ENCODE results near the gene MUS81. TPM values are rescaled to one million over a fixed set of nuclear protein-coding genes. Genes with fewer than 3 reads are reported as not detected.

Gene MUS81
- total and polyA plus RNA-seq, 4 donors, result 40.7 to 102 (median 61.9) TPM

GRCh38 chr11:65885231-65885630 is 25.0 kb downstream of the MUS81 start:
- intact Hi-C loops (cut with DNase I), result loop anchor here (2.0 to 10.0 kb wide), 5 partner anchors 37 to 140 kb away; partner anchors contain the start of genes BANF1 (in 1 of the 2), CATSPER1 (in 1 of the 2), EIF1AD (in 1 of the 2) and SART1 (in 1 of the 2)
- DNase-seq, result peak in 1 of 2 donors; percentile 45
- no peak for ATAC-seq (ENCODE audit: low FRiP score)
- Histone ChIP-seq H3K27ac (ENCODE audit: low read depth in 1 of 2, low read length in 2 of 2) (no peak overlapping the region), H3K4me1 (ENCODE audit: control insufficient read depth in 1 of 2, insufficient read depth in 2 of 2, low read length in 2 of 2) (peaks cover 0 to 3% of the 10 kb centered on the region in 2 donors), H3K9me3 (ENCODE audit: control insufficient read depth, low read length) (no peaks in the 10 kb centered on the region), H3K4me3 (ENCODE audit: low read length in 2 of 2) (no peak overlapping the region), H3K27me3 (ENCODE audit: control insufficient read depth in 1 of 2, insufficient read depth in 2 of 2, low read length in 1 of 2) (no peaks in the 10 kb centered on the region), H3K36me3 (ENCODE audit: control insufficient read depth in 1 of 2, insufficient read depth in 2 of 2, low read length in 1 of 2) (peaks cover 0 to 3% of the 10 kb centered on the region in 2 donors)
- 86 to 91% methylated on average over 7 of the region's 7 CpGs for WGBS, 2 donors

DNA sequence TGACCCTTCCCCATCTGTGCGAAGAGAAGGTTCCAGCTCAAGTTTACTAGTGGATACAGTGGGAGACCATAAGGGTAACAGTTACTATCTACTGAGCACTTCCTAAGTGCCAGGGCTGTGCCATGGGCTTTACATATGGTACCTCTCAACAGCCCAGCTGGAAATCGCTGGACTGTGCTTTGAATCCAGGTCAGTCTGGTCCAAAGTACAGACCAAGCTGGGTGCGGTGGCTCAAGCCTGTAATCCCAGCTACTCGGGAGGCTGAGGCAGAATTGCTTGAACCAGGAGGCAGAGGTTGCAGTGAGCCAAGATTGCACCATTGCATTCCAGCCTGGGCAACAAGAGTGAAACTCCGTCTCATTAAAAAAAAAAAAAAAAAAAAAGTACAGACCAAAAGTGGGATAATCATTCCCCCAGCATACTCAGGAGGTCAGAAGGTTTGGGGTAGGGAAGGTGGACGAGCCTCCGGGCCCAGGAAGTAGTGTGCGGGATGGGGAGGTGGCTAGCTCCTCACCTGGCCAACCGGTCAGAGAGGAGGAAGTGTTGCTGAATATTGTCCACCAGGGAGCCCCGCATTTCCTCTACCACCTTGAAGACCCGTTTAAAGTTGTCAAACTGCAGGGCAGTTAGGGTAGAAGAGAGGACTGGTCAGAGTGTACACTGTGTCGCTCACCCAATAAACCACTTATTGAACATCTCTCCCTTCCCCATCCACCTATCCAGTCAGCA is 25.7 kb downstream of the MUS81 start:
- DNase-seq (peak in 1 of 2 donors; percentile 40), ATAC-seq (ENCODE audit: low FRiP score) (no peak)
- intact Hi-C loops (cut with DNase I), result loop anchor here (2.0 to 10.0 kb wide), 5 partner anchors 36 to 139 kb away; partner anchors contain the start of genes BANF1 (in 1 of the 2), CATSPER1 (in 1 of the 2), EIF1AD (in 1 of the 2) and SART1 (in 1 of the 2)
- H3K27ac ChIP-seq (ENCODE audit: low read depth in 1 of 2, low read length in 2 of 2), result no peak overlapping the region
- WGBS, 2 donors, result 92 to 93% methylated on average over 12 of the region's 12 CpGs
- no peak overlapping the region for H3K4me3 ChIP-seq (ENCODE audit: low read length in 2 of 2)
- peaks cover 0 to 3% of the 10 kb centered on the region in 2 donors for H3K4me1 ChIP-seq (ENCODE audit: control insufficient read depth in 1 of 2, insufficient read depth in 2 of 2, low read length in 2 of 2)
- H3K36me3 ChIP-seq (ENCODE audit: control insufficient read depth in 1 of 2, insufficient read depth in 2 of 2, low read length in 1 of 2), result peaks cover 0 to 3% of the 10 kb centered on the region in 2 donors
- H3K9me3 ChIP-seq (ENCODE audit: control insufficient read depth, low read length), result no peaks in the 10 kb centered on the region
- H3K27me3 ChIP-seq (ENCODE audit: control insufficient read depth in 1 of 2, insufficient read depth in 2 of 2, low read length in 1 of 2), result peaks cover 0 to 1% of the 10 kb centered on the region in 2 donors

GRCh38 chr11:65886826-65887722 is 26.8 kb downstream of the MUS81 start:
- H3K4me1 ChIP-seq (ENCODE audit: control insufficient read depth in 1 of 2, insufficient read depth in 2 of 2, low read length in 2 of 2), result peaks cover 0 to 3% of the 10 kb centered on the region in 2 donors
- H3K4me3 ChIP-seq (ENCODE audit: low read length in 2 of 2), result no peak overlapping the region
- ATAC-seq (ENCODE audit: low FRiP score) (no peak), DNase-seq (peak in 1 of 2 donors; percentile 54)
- intact Hi-C loops (cut with DNase I), result loop anchor here (5.0 to 10.0 kb wide), 3 partner anchors 35 to 138 kb away; partner anchors contain the start of genes BANF1 (in 1 of the 2), CATSPER1 (in 1 of the 2) and EIF1AD (in 1 of the 2)
- H3K36me3 ChIP-seq (ENCODE audit: control insufficient read depth in 1 of 2, insufficient read depth in 2 of 2, low read length in 1 of 2), result peaks cover 0 to 3% of the 10 kb centered on the region in 2 donors
- 74 to 78% methylated on average over 14 of the region's 14 CpGs for WGBS, 2 donors
- H3K9me3 ChIP-seq (ENCODE audit: control insufficient read depth, low read length), result no peaks in the 10 kb centered on the region
- peaks cover 0 to 5% of the 10 kb centered on the region in 2 donors for H3K27me3 ChIP-seq (ENCODE audit: control insufficient read depth in 1 of 2, insufficient read depth in 2 of 2, low read length in 1 of 2)
- peak overlapping the region in 1 of 2 donors; percentile 43 for H3K27ac ChIP-seq (ENCODE audit: low read depth in 1 of 2, low read length in 2 of 2)

- DNase-seq, result no peak
- Histone ChIP-seq H3K9me3 (ENCODE audit: control insufficient read depth, low read length) (no peaks in the 10 kb centered on the region), H3K4me1 (ENCODE audit: control insufficient read depth in 1 of 2, insufficient read depth in 2 of 2, low read length in 2 of 2) (peaks cover 0 to 3% of the 10 kb centered on the region in 2 donors), H3K36me3 (ENCODE audit: control insufficient read depth in 1 of 2, insufficient read depth in 2 of 2, low read length in 1 of 2) (peaks cover 0 to 2% of the 10 kb centered on the region in 2 donors), H3K27ac (ENCODE audit: low read depth in 1 of 2, low read length in 2 of 2) (peak overlapping the region in 1 of 2 donors; percentile 43), H3K27me3 (ENCODE audit: control insufficient read depth in 1 of 2, insufficient read depth in 2 of 2, low read length in 1 of 2) (peaks cover 0 to 5% of the 10 kb centered on the region in 2 donors), H3K4me3 (ENCODE audit: low read length in 2 of 2) (peak overlapping the region; percentile 23 to 57)
- intact Hi-C loops (cut with DNase I), result loop anchor here (2.0 to 10.0 kb wide), 4 partner anchors 31 to 137 kb away; partner anchors contain the start of genes BANF1 (in 1 of the 2), C11orf68 (in 1 of the 2), CATSPER1 (in 1 of the 2) and DRAP1 (in 1 of the 2)
- ATAC-seq (ENCODE audit: low FRiP score), result no peak
- WGBS, 2 donors, result 1 to 2% methylated on average over 23 of the region's 23 CpGs
Measured at GRCh38 chr11:65887723-65888162, 27.5 kb downstream of the MUS81 start.

- Histone ChIP-seq H3K9me3 (ENCODE audit: control insufficient read depth, low read length) (no peaks in the 10 kb centered on the region), H3K4me1 (ENCODE audit: control insufficient read depth in 1 of 2, insufficient read depth in 2 of 2, low read length in 2 of 2) (peaks cover 0 to 3% of the 10 kb centered on the region in 2 donors), H3K4me3 (ENCODE audit: low read length in 2 of 2) (peak within 1 kb of the TSS; percentile 25 to 57), H3K27me3 (ENCODE audit: control insufficient read depth in 1 of 2, insufficient read depth in 2 of 2, low read length in 1 of 2) (peaks cover 0 to 5% of the 10 kb centered on the region in 2 donors), H3K27ac (ENCODE audit: low read depth in 1 of 2, low read length in 2 of 2) (peak within 1 kb of the TSS; percentile 88 to 97), H3K36me3 (ENCODE audit: control insufficient read depth in 1 of 2, insufficient read depth in 2 of 2, low read length in 1 of 2) (peaks cover 0 to 2% of the 10 kb centered on the region in 2 donors)
- peak; percentile 90 for ATAC-seq (ENCODE audit: low FRiP score)
- 0% methylated on average over 48 to 57 of the region's 57 CpGs for WGBS, 2 donors
- peak; percentile 99 for DNase-seq
- intact Hi-C loops (cut with DNase I), result loop anchor here (2.0 to 10.0 kb wide), 4 partner anchors 31 to 137 kb away; partner anchors contain the start of genes BANF1 (in 1 of the 2), C11orf68 (in 1 of the 2), CATSPER1 (in 1 of the 2) and DRAP1 (in 1 of the 2)
Measured at GRCh38 chr11:65888163-65888814, 28.1 kb downstream of the MUS81 start, which contains the start of gene FIBP. TSS of gene FIBP (minus strand) at chr11:65888471. CDS start at chr11:65888418, 53 bp downstream.

GRCh38 chr11:65890324-65891218 is 30.3 kb downstream of the MUS81 start, which contains the start of gene CCDC85B:
TSS of gene CCDC85B (plus strand) at chr11:65890673. CDS start at chr11:65890784, 111 bp downstream.
- peak within 1 kb of the TSS; percentile 86 to 99 for H3K27ac ChIP-seq (ENCODE audit: low read depth in 1 of 2, low read length in 2 of 2)
- peaks cover 0 to 5% of the 10 kb centered on the region in 2 donors for H3K27me3 ChIP-seq (ENCODE audit: control insufficient read depth in 1 of 2, insufficient read depth in 2 of 2, low read length in 1 of 2)
- no peaks in the 10 kb centered on the region for H3K36me3 ChIP-seq (ENCODE audit: control insufficient read depth in 1 of 2, insufficient read depth in 2 of 2, low read length in 1 of 2)
- peak; percentile 99 for DNase-seq
- peak within 1 kb of the TSS; percentile 35 to 58 for H3K4me3 ChIP-seq (ENCODE audit: low read length in 2 of 2)
- H3K4me1 ChIP-seq (ENCODE audit: control insufficient read depth in 1 of 2, insufficient read depth in 2 of 2, low read length in 2 of 2), result peaks cover 0 to 3% of the 10 kb centered on the region in 2 donors
- ATAC-seq (ENCODE audit: low FRiP score), result peak; percentile 90
- 0 to 1% methylated on average over 86 to 94 of the region's 94 CpGs for WGBS, 2 donors
- intact Hi-C loops (cut with DNase I), result no loop called here
- no peaks in the 10 kb centered on the region for H3K9me3 ChIP-seq (ENCODE audit: control insufficient read depth, low read length)
